A549 (cell line): ENCODE results near the gene KATNA1. TPM values are rescaled to one million over a fixed set of nuclear protein-coding genes. Genes with fewer than 3 reads are reported as not detected.

Source experiments
- ATAC-seq, 2 experiments: fragments of 200-7000 bp in 1 of 2; fragments of >200 bp in 1 of 2; cut with Nextera tagmentation in 1 of 2; cut with Tn5 transposase in 1 of 2; 3 replicates each; pipeline versions ENCODE4 v1.8.0 to v1.9.1; 2018 to 2020; ENCODE audit warnings: mild to moderate bottlenecking in 1 of 2, moderate library complexity in 1 of 2
- CTCF ChIA-PET: fragments of 300-600 bp; sonication (Branson Sonifier 250); formaldehyde crosslinking; extraction: SDS; loops from one replicate; lab custom pipeline; 2021; ENCODE audit warnings: antibody characterized with exemption, inconsistent platforms; lab: Yijun Ruan, JAX
- POLR2A ChIA-PET: fragments of 350-600 bp; formaldehyde crosslinking; extraction: SDS; loops from one replicate; lab custom pipeline; 2021; ENCODE audit warnings: antibody characterized with exemption, inconsistent platforms; lab: Yijun Ruan, JAX
- DNase-seq, 2 experiments: peaks; one replicate each; pipeline versions ENCODE4 v3.0.0 to v3.0.0-alpha.2; 2011 to 2016; ENCODE audit warnings: low read depth in 1 of 2, low spot score in 1 of 2
- FAIRE-seq: peaks from 2 replicates; lab custom pipeline; 2011; peaks lifted over from hg19 to GRCh38; lab: Jason Lieb, UNC
- H3K27ac ChIP-seq, 2 experiments: fragments of >200 bp; sonication (Bioruptor Twin); formaldehyde crosslinking; 3 replicates each; pipeline ENCODE4 v1.5.1; 2016 to 2017
- H3K4me1 ChIP-seq: fragments of >200 bp; sonication (Bioruptor Twin); formaldehyde crosslinking; 3 replicates; pipeline ENCODE4 v1.6.1; 2016
- H3K4me2 ChIP-seq: fragments of >200 bp; sonication (Bioruptor Twin); formaldehyde crosslinking; 3 replicates; pipeline ENCODE4 v1.6.1; 2016
- H3K4me3 ChIP-seq: fragments of >200 bp; sonication (Bioruptor Twin); formaldehyde crosslinking; 3 replicates; pipeline ENCODE4 v1.5.1; 2016
- H3K9me3 ChIP-seq: fragments of >200 bp; sonication (Bioruptor Twin); formaldehyde crosslinking; 3 replicates; pipeline ENCODE4 v1.6.1; 2016
- CBX8 ChIP-seq: fragments of 200-600 bp; sonication (generic); IDR thresholded peaks from 2 replicates; pipeline ENCODE4 v1.6.1; 2016
- EHMT2 ChIP-seq: fragments of 200-600 bp; sonication (generic); IDR thresholded peaks from 2 replicates; pipeline ENCODE4 v1.6.1; 2016; ENCODE audit warnings: antibody characterized with exemption, low read depth, mild to moderate bottlenecking, moderate library complexity
- EP300 ChIP-seq, 2 experiments: fragments of >200 bp; sonication (Bioruptor Twin); formaldehyde crosslinking; IDR thresholded peaks; 2 replicates in 1 of 2; 3 replicates in 1 of 2; pipeline ENCODE4 v1.6.1; 2016 to 2017
- FOSB ChIP-seq: fragments of 250-450 bp; sonication (Bioruptor Pico); IDR thresholded peaks from 2 replicates; pipeline ENCODE4 v1.5.0; 2020; ENCODE audit warnings: mild to moderate bottlenecking, moderate library complexity
- FOXS1 ChIP-seq: fragments of 250-450 bp; sonication (Bioruptor Pico); IDR thresholded peaks from 2 replicates; pipeline ENCODE4 v1.5.0; 2020; ENCODE audit warnings: mild to moderate bottlenecking, moderate library complexity
- GATA3 ChIP-seq: IDR thresholded peaks from 2 replicates; pipeline ENCODE4 v1.6.1; 2012; ENCODE audit warnings: borderline replicate concordance
- HDAC2 ChIP-seq: fragments of 200-600 bp; sonication (generic); IDR thresholded peaks from 2 replicates; pipeline ENCODE4 v1.6.1; 2016
- JUNB ChIP-seq: fragments of >200 bp; sonication (Bioruptor Twin); formaldehyde crosslinking; IDR thresholded peaks from 2 replicates; pipeline ENCODE4 v1.6.1; 2016
- POLR2A ChIP-seq: IDR thresholded peaks from 2 replicates; pipeline ENCODE4 v1.6.1; 2012; ENCODE audit warnings: mild to moderate bottlenecking, low read length
- RCOR1 ChIP-seq: fragments of 150-350 bp; IDR thresholded peaks from 2 replicates; pipeline ENCODE4 v1.6.1; 2014; ENCODE audit warnings: antibody characterized with exemption, low read length, low read depth
- REST ChIP-seq: fragments of 200-600 bp; sonication (generic); IDR thresholded peaks from 2 replicates; pipeline ENCODE4 v1.6.1; 2016; ENCODE audit warnings: antibody characterized with exemption, mild to moderate bottlenecking, moderate library complexity
- RFX5 ChIP-seq: fragments of 450-650 bp; IDR thresholded peaks from 2 replicates; pipeline ENCODE4 v1.7.1; 2014; ENCODE audit warnings: antibody characterized with exemption, mild to moderate bottlenecking, moderate library complexity
- SMC3 ChIP-seq: fragments of >200 bp; sonication (Bioruptor Twin); formaldehyde crosslinking; IDR thresholded peaks from 3 replicates; pipeline ENCODE4 v1.6.1; 2018; ENCODE audit warnings: inconsistent platforms
- ZFP36 ChIP-seq: fragments of 450-650 bp; IDR thresholded peaks from 2 replicates; pipeline ENCODE4 v1.6.1; 2014; ENCODE audit warnings: borderline replicate concordance; ENCODE audit not compliant: partially characterized antibody
- WGBS: methylation state at CpG from one replicate; pipeline ENCODE4 v1.1.6; 2017; ENCODE audit errors: missing lambda C conversion rate; 5-methylcytosine and 5-hydroxymethylcytosine counted together
- polyA plus RNA-seq, 4 experiments: library from polyadenylated mRNA; depleted of rRNA in 3 of 4; stranded (reverse); fragments of >200 nt; fragmentation: RNase III in 1 of 4; extraction: RNeasy Plus Mini Kit Qiagen cat#74134 plus additional on column Dnase treatment in 1 of 4; gene quantifications; 2 replicates in 3 of 4; 3 replicates in 1 of 4; pipeline ENCODE4 v1.2.3, GENCODE V29; 2011 to 2017
- TF ChIP-seq, protein P1 (sequence below): fragments of >200 bp; sonication (Bioruptor Twin); formaldehyde crosslinking; IDR thresholded peaks from 3 replicates; pipeline ENCODE4 v1.5.1; 2016
- TF ChIP-seq, protein P2 (sequence below): IDR thresholded peaks from 2 replicates; pipeline ENCODE4 v1.6.1; 2012; ENCODE audit warnings: low read depth, borderline replicate concordance

Gene KATNA1
- polyA plus RNA-seq, 2 of the 4 experiments (the other 2 are of a cell fraction), result 9.4 to 27.0 TPM

DNA sequence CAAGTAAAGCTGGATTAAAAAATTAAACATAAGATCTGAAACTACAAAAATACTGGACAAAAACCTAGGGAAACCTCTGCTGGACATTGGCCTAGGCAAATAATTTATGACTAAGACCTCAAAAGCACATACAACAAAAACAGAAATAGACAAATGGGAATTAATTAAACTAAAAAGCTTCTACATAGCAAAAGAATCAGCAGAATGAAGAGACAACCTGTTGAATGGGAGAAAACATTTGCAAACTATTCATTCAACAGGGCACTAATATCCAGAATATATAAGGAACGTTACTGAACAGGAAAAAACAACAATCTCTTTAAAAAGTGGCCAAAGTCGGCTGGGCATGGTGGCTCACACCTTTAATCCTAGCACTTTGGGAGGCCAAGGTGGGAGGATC, 89.1 kb downstream of the KATNA1 start:
- H3K4me3 ChIP-seq, result no peak overlapping the region
- H3K27ac ChIP-seq, result no peak overlapping the region
- no peaks in the 10 kb centered on the region for H3K9me3 ChIP-seq
- no peak for ATAC-seq
- no peak for DNase-seq
- peaks cover 18% of the 10 kb centered on the region for H3K4me1 ChIP-seq
- POLR2A ChIA-PET, result no interaction called here
- WGBS, result 39% methylated on average over 2 of the region's 2 CpGs
- CTCF ChIA-PET, result interaction anchor here (0.8 kb wide), 1 partner anchor 14 kb away, joined by 3 read pairs; the partner anchor contains the start of gene PPIL4
- no peak for FAIRE-seq
- TF ChIP-seq REST (no peak), EP300 (IDR thresholded peaks at IDR 0.05) (no peak), RFX5 (no peak), ZFP36 (no peak)
- TF ChIP-seq, protein P1, sequence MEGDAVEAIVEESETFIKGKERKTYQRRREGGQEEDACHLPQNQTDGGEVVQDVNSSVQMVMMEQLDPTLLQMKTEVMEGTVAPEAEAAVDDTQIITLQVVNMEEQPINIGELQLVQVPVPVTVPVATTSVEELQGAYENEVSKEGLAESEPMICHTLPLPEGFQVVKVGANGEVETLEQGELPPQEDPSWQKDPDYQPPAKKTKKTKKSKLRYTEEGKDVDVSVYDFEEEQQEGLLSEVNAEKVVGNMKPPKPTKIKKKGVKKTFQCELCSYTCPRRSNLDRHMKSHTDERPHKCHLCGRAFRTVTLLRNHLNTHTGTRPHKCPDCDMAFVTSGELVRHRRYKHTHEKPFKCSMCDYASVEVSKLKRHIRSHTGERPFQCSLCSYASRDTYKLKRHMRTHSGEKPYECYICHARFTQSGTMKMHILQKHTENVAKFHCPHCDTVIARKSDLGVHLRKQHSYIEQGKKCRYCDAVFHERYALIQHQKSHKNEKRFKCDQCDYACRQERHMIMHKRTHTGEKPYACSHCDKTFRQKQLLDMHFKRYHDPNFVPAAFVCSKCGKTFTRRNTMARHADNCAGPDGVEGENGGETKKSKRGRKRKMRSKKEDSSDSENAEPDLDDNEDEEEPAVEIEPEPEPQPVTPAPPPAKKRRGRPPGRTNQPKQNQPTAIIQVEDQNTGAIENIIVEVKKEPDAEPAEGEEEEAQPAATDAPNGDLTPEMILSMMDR, result no peak
- no peak overlapping the region for H3K4me2 ChIP-seq

GRCh38 chr6:149558029-149558428, 90.5 kb downstream of the KATNA1 start:
- ChIA-PET POLR2A (no interaction called here), CTCF (interaction anchor here (0.7 kb wide), 1 partner anchor 1107 kb away, joined by 3 read pairs; no protein-coding TSS in a partner anchor)
- ATAC-seq, result no peak
- H3K4me2 ChIP-seq, result no peak overlapping the region
- H3K4me1 ChIP-seq, result peaks cover 5% of the 10 kb centered on the region; the same call in 2 of the 3 replicates
- H3K27ac ChIP-seq, result no peak overlapping the region
- TF ChIP-seq ZFP36, result no peak
- TF ChIP-seq JUNB, result no peak
- TF ChIP-seq, protein P2, sequence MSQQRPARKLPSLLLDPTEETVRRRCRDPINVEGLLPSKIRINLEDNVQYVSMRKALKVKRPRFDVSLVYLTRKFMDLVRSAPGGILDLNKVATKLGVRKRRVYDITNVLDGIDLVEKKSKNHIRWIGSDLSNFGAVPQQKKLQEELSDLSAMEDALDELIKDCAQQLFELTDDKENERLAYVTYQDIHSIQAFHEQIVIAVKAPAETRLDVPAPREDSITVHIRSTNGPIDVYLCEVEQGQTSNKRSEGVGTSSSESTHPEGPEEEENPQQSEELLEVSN, result no peak
- H3K4me3 ChIP-seq, result no peak overlapping the region
- no peaks in the 10 kb centered on the region for H3K9me3 ChIP-seq
- DNase-seq, result no peak
- FAIRE-seq, result no peak

- Histone ChIP-seq H3K27ac (no peak overlapping the region), H3K4me1 (peaks cover 3% of the 10 kb centered on the region; the same call in 1 of the 3 replicates), H3K9me3 (no peaks in the 10 kb centered on the region), H3K4me2 (no peak overlapping the region), H3K4me3 (no peak overlapping the region)
- DNase-seq, result no peak
- WGBS, result 38% methylated on average over 2 of the region's 5 CpGs
- TF ChIP-seq HDAC2, result no peak
- TF ChIP-seq SMC3, result no peak
- TF ChIP-seq CBX8, result no peak
- no peak for TF ChIP-seq RCOR1
- TF ChIP-seq GATA3, result no peak
- TF ChIP-seq EHMT2, result no peak
- TF ChIP-seq FOXS1 (CRISPR knock-in tag), result no peak
- TF ChIP-seq POLR2A, result no peak
- TF ChIP-seq FOSB (CRISPR knock-in tag), result no peak
- no peak for ATAC-seq
- POLR2A ChIA-PET, result no interaction called here
- CTCF ChIA-PET, result interaction anchor here (1.2 kb wide), 1 partner anchor 9 kb away, joined by 4 read pairs; no protein-coding TSS in a partner anchor
- no peak for FAIRE-seq
Measured at GRCh38 chr6:149551920-149552319, 96.6 kb downstream of the KATNA1 start.
